ENCODE results near the gene KIF18A.
"Not testable (repeated sequence)": the region's sequence is repeated elsewhere in the genome, so short reads cannot be mapped to it uniquely, and the experiment has no call there.

KIF18A gene

GRCh38 chr11:28107750-28108618, at the start of gene KIF18A, which contains the start of gene METTL15:
TSS of gene KIF18A (minus strand) at chr11:28108156. CDS start at chr11:28097947, 10,209 bp downstream.
TSS of gene METTL15 (plus strand) at chr11:28108388. CDS start at chr11:28113335, 4,947 bp downstream.
- DNase-seq (ENCODE audit: low spot score): peak; percentile 97
- peak; percentile 88 for FAIRE-seq

- no peak for DNase-seq (ENCODE audit: low spot score)
- FAIRE-seq: no peak
Measured at GRCh38 chr11:28153586-28153985, 45.6 kb upstream of the KIF18A start.

GRCh38 chr11:28152743-28153142, 44.8 kb upstream of the KIF18A start:
- no peak for DNase-seq (ENCODE audit: low spot score)
- no peak for FAIRE-seq

GRCh38 chr11:28146123-28146751, 38.3 kb upstream of the KIF18A start:
- DNase-seq (ENCODE audit: low spot score): peak; percentile 72

GRCh38 chr11:28144808-28145207, 36.9 kb upstream of the KIF18A start:
- FAIRE-seq (peak; percentile 88), DNase-seq (ENCODE audit: low spot score) (peak; percentile 59)

More at GRCh38 chr11:28146123-28146751, 38.3 kb upstream of the KIF18A start:
- FAIRE-seq: peak; percentile 95

GRCh38 chr11:28142724-28143123, 34.8 kb upstream of the KIF18A start:
- DNase-seq (ENCODE audit: low spot score) (no peak), FAIRE-seq (no peak)

- FAIRE-seq (no peak), DNase-seq (ENCODE audit: low spot score) (no peak)
Measured at GRCh38 chr11:28140689-28141455, 32.9 kb upstream of the KIF18A start.

GRCh38 chr11:28139841-28140415, 32.0 kb upstream of the KIF18A start:
- FAIRE-seq: no peak
- DNase-seq (ENCODE audit: low spot score): no peak

GRCh38 chr11:28137832-28138231, 29.9 kb upstream of the KIF18A start:
- DNase-seq (ENCODE audit: low spot score): no peak
- FAIRE-seq: no peak

GRCh38 chr11:28137366-28137765, 29.4 kb upstream of the KIF18A start:
- FAIRE-seq (no peak), DNase-seq (ENCODE audit: low spot score) (no peak)

- FAIRE-seq; DNase-seq (ENCODE audit: low spot score): not testable (repeated sequence)
Measured at GRCh38 chr11:28136157-28136556, 28.2 kb upstream of the KIF18A start.

GRCh38 chr11:28133146-28133545, 25.2 kb upstream of the KIF18A start:
- FAIRE-seq (no peak), DNase-seq (ENCODE audit: low spot score) (no peak)

- FAIRE-seq (no peak), DNase-seq (ENCODE audit: low spot score) (no peak)
Measured at GRCh38 chr11:28132548-28132947, 24.6 kb upstream of the KIF18A start.

- no peak for FAIRE-seq
- DNase-seq (ENCODE audit: low spot score): peak; percentile 9
Measured at GRCh38 chr11:28123151-28123581, 15.2 kb upstream of the KIF18A start.

- DNase-seq (ENCODE audit: low spot score) (no peak), FAIRE-seq (no peak)
Measured at GRCh38 chr11:28117712-28118111, 9.8 kb upstream of the KIF18A start.

- no peak for FAIRE-seq
- DNase-seq (ENCODE audit: low spot score): no peak
Measured at GRCh38 chr11:28114731-28115130, 6.8 kb upstream of the KIF18A start.

GRCh38 chr11:28114116-28114515, 6.2 kb upstream of the KIF18A start:
- DNase-seq (ENCODE audit: low spot score) (no peak), FAIRE-seq (no peak)

GRCh38 chr11:28110821-28111200, 2.9 kb upstream of the KIF18A start:
- FAIRE-seq (no peak), DNase-seq (ENCODE audit: low spot score) (no peak)

GRCh38 chr11:28110108-28110820, 2.3 kb upstream of the KIF18A start:
- FAIRE-seq (no peak), DNase-seq (ENCODE audit: low spot score) (peak; percentile 64)

GRCh38 chr11:28108958-28109357, 1.0 kb upstream of the KIF18A start:
- FAIRE-seq (no peak), DNase-seq (ENCODE audit: low spot score) (no peak)
